HTR-8/SVneo (cell line): Measurements from ENCODE around the gene RND2.
"Not testable (repeated sequence)": the region's sequence is repeated elsewhere in the genome, so short reads cannot be mapped to it uniquely, and the experiment has no call there.

ENCODE experiments used
- DNase-seq: peaks from one replicate; pipeline ENCODE4 v3.0.0; 2011; ENCODE audit warnings: low spot score, mixed read lengths; ENCODE audit not compliant: insufficient read length
- FAIRE-seq: peaks from 2 replicates; lab custom pipeline; 2011; peaks lifted over from hg19 to GRCh38; lab: Jason Lieb, UNC

RND2 gene, protein sequence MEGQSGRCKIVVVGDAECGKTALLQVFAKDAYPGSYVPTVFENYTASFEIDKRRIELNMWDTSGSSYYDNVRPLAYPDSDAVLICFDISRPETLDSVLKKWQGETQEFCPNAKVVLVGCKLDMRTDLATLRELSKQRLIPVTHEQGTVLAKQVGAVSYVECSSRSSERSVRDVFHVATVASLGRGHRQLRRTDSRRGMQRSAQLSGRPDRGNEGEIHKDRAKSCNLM

DNA sequence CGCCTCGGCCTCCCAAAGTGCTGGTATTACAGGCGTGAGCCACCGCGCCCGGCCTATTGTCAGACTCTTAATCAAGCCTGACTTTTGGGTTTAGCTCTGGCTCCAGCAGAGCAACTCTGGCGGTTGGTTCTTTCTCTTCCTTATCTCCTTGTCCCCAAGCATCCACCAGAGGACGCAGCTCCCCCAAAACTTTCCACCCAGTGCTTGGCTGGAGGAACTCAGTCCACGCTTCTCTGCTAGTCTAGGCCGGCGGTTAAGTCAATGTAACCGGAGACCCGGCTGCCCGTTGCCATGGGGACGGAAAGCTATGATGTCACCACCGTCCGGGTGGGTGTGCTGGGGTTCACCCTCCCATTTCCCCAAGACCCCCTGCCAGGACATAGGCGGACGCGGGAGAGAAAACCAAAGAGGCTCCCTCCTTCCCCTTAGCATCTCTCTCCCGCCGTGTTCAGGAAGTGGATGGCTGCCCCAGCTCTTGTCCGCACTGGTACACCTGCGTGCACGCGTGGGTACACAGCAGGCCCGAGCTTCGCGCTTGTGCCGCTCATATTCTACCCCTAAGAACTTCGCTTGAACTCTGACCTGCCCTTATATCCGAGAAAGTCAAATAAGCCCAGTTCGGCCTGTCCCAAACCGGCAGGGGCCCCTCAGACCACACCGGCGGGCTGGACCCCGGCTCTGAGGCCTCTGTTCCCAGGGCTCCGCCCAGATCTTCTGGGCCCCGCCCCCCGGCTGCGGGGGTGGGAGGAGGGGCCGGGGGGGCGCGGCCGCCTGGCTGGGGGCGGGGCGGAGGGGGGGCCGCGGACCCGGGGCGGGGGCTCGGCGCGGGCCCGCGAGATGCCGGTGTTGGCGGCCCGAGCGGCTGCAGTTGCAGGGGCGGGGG, at the start of gene RND2:
RND2 (plus strand) TSS at position 825 of the 883 bp plus-strand sequence. CDS start 117 bp downstream, outside the sequence.
- DNase-seq (peak; percentile 99), FAIRE-seq (peak; percentile 94)

DNA sequence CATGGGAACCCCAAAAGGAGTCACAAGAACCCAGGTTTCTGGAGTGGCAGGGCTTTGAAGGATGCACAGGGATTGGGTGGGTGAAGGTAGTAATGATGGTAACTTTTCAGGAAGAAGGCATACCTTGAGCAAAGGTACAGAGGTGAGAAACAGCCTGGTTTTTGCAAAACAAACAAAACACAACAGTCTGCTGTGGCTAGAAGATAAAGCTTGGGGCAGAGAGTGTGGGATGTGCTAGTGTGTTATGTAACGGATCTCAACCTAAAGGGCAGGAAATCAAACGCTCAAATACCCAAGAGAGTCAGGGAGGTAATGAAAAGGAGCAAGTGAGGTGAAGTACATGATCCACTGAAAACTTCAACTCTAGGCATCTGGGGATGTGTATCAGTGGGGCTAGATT, 49.8 kb upstream of the RND2 start:
- no peak for FAIRE-seq

DNA sequence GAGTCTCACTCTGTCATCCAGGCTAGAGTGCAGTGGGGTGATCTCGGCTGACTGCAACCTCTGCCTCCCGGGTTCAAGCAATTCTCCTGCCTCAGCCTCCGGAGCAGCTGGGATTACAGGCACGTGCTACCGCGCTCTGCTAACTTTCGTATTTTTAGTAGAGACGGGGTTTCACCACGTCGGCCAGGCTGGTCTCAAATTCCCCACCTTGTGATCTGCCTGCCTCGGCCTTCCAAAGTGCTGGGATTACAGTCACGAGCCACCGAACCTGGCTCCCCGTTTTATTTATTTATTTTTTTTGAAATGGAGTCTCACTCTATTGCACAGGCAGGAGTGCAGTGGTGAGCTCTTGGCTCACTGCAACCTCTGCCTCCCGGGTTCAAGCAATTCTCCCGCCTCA, 49.3 kb upstream of the RND2 start:
- not testable (repeated sequence) for FAIRE-seq, DNase-seq

More for the DNA sequence above, 49.8 kb upstream of the RND2 start:
- no peak for DNase-seq

DNA sequence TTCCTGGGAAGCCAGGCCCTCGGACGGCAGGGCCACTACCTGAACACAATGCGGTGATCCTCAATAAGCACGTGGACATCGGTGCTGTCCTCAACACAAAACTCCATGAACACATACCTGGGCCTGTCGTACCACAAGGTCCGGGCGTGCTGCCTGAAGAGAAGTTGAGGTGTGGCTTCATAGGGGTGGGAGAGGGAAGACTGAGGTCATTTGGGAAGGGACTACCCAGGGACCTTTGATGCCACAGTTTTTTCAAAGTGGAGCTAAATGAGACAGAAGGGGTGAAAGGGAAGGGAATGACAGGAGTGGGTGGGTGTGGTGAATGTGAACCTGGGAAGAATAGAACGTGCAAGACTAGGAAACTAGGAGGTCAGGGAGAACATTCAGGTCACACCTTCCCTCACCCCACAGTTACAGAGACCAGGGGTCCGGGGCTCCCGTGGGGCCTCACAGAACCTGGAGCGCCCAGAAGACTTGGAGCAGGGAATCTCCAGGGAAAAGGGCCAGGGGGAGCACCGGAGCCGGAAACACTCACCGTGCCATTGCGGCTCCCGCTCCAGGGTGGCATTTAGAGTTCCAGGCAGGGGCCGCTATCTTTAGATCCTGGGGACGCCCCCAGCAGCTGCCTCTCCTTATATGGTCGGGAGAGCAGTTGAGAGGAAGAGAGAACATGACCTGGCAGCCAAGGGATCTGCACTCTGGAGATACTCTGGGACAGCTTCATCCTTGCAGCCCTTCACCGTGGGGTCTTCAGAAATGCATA, 45.3 kb upstream of the RND2 start, which contains the start of gene PTGES3L:
PTGES3L (minus strand) TSS at position 570 of the 763 bp plus-strand sequence; CDS start at position 543, 27 bp downstream.
- FAIRE-seq (peak; percentile 36), DNase-seq (peak; percentile 68)

DNA sequence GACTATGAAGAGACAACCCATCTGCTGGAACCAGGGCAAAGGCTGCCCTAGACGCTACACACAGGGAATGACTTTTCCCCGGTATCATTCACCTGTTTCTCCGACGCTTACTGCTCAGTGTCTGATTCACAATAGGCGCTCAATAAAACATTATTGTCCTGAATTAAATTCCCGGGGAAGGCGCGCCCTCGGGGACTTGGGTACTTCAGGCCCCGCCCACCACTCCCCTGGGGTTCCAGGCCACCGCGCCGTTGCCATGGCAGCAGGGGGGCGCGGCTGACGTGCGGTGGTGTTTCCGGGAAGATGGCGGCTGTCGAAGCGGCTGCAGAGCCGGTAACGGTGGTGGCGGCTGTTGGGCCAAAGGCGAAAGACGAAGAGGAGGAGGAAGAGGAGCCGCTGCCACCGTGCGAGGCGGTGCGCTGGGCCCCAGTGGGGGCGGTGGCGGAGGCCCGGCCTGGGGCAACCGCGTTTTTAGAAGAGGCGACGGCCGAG, 44.7 kb upstream of the RND2 start, which contains the start of gene RUNDC1:
RUNDC1 (plus strand) TSS at position 292 of the 492 bp plus-strand sequence; CDS start at position 304, 12 bp downstream.
- DNase-seq (peak; percentile 94), FAIRE-seq (peak; percentile 38)

DNA sequence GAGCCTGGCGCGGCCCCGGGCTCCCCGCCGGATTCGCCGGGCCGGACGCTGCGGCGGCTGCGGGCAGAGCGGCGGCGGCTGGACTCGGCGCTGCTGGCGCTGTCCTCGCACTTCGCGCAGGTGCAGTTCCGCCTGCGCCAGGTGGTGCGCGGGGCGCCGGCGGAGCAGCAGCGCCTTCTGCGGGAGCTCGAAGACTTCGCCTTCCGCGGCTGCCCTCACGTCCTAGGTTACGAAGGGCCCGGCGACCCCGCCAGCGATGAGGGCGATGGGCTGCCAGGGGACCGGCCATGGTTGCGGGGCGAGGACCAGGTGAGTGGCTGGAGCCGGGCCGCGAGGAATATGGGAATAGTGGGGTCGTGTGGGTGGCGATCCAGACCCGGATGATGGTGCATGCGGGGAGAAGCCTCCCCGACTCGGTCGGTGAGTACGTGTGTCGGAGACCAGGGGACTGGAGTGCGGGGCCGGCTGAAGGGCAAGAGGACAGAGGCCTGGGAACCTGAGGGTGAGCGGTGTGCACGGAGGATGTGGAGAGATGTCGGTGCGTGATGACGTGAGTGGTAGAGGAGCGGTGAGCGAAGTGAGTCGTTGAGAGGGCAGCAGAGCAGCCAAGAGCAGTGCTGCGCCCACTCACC, 44.1 kb upstream of the RND2 start:
- FAIRE-seq = peak; percentile 13

DNA sequence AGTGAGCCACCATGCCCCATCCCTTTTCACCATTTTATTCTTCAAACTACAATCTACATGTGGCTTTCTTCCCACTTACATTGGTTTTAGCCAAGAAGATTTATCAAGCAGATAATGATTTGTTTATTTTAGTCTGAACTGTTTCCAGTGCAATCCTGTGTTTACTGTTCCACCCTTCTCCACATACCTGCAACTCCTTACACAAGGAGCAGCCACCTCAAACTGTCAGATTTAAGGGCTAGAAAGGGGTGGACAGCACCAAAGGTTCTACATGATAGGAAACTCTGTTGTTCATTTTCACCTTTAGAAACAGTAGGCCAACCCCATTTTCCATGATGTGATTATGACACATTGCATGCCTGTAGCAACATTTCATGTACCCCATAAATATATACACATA, 42.8 kb upstream of the RND2 start:
- FAIRE-seq = no peak

More for the DNA sequence above, 44.1 kb upstream of the RND2 start:
- peak; percentile 63 for DNase-seq

DNA sequence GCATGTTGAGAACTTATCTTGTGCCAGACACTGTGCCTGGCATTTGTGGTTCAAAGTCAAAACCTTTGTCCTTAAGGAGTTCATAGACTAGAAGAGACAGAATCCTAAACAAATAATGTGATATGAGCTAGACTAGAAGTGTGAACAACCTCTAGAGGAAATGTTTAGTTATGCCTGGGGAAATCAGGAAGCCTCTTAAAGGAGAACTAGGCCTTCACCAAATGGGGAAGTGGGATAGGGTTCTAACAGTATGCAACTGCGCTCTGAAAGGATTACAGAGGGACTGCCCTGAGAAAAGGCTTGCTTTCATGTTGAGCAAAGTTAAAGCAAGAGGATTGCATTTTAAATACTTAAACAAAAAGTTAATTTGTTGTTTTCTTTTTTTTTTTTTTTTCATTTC, 39.8 kb upstream of the RND2 start:
- FAIRE-seq (no peak), DNase-seq (no peak)

More for the DNA sequence above, 42.8 kb upstream of the RND2 start:
- no peak for DNase-seq

DNA sequence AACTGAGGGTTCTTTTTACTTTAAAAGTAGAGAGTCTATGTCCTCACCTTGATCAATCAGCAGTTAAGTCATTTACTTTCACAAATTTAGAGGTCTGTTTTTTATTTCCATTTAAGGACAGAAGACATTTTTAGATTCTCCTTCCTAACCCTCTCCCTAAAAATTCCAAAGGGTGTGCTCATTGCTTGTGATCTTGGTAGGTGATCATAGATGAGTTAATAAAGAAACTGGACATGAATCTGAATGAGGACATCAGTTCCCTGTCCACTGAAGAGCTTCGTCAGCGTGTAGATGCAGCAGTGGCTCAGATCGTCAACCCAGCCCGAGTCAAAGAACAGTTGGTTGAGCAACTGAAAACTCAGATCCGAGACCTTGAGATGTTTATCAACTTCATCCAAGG, 35.9 kb upstream of the RND2 start:
- DNase-seq (no peak), FAIRE-seq (no peak)

DNA sequence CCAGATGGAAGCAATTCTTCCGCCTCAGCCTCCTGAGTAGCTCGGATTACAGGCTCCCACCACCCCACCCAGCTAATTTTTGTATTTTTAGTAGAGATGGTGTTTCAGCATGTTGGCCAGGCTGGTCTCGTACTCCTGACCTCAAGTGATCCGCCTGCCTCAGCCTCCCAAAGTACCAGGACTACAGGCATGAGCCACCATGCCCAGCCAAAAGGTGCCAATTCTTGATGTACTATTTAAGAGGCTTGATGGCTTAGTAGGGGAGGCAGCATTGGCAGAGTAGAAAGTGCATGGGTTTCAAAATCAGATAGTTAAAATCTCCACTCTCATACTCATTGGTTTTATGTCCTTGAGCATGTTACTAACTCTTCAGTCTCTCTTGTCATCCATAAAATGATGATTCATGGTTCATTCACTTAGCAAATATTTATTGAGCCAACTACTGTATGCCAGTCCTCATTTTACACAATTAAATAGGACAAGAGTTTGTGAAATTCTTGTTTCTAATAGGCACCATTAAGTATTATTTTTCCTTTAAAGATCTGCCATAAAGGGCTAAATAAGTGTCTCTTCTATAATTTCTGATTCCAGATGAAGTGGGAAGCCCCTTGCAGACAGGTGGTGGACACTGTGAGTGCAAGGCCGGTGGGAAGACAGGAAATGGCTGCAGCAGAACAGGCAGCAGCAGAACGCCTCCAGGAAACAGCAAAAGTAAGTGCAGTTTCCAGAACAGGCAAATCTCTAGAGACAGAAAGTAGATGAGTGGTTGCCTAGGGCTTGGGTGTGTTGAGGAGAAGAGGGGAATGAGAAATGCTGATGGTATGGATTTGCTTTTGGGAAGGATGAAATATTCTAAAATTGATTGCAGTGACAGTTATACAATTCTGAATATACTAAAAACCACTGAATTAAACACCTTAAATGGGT, 35.0 kb upstream of the RND2 start:
- peak; percentile 4 for FAIRE-seq
- no peak for DNase-seq

DNA sequence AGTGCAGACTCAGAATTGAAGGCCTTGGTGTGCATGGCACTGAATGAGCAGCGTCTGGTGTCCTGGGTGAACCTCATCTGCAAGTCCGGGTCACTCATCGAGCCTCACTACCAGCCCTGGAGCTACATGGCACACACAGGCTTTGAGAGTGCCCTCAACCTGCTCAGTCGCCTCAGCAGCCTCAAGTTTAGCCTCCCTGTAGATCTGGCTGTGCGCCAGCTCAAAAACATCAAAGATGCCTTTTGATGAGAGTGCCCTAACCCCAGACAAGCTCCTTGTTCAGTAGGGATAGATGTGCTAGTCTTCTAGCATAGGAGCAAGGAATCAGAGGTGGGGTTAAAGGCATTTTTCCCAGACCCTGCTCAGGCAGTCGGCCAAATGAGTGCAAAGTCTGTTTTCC, 33.6 kb upstream of the RND2 start:
- no peak for FAIRE-seq

DNA sequence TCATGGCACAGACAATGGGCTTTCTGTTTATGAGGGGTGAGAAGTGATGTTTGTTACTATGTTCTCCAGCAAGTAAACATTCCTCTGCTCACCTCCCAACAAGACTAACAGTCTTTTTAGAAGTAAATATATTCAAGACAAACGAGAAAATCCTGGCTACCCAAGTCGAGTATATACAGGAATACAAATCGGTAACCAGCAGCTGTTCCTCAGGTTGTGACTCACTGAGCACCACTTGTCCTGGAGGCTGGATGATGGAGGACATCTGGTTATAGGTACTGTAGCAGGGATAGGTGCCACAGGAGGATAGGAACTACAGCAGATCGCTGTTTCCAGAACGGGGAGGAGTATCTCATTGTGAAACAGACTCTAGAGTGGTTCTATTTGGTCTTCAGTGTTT, 32.2 kb upstream of the RND2 start:
- no peak for DNase-seq
- FAIRE-seq = peak; percentile 54

More for the DNA sequence above, 33.6 kb upstream of the RND2 start:
- DNase-seq = no peak

DNA sequence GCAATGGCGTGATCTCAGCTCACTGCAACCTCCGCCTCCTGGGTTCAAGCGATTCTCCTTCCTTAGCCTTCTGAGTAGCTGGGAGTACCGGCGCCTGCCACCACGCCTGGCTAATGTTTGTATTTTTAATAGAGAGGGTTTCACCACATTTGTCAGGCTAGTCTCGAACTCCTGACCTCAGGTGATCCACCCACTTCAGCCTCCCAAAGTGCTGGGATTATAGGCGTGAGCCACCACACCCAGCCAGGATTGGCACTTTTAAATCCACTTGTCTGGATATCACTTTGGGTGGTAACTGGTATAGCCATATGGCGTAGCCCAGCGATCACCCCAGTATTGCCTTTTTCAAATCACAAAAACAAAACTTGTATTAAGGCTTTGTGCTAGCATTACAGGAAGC, 31.1 kb upstream of the RND2 start:
- not testable (repeated sequence) for DNase-seq, FAIRE-seq

DNA sequence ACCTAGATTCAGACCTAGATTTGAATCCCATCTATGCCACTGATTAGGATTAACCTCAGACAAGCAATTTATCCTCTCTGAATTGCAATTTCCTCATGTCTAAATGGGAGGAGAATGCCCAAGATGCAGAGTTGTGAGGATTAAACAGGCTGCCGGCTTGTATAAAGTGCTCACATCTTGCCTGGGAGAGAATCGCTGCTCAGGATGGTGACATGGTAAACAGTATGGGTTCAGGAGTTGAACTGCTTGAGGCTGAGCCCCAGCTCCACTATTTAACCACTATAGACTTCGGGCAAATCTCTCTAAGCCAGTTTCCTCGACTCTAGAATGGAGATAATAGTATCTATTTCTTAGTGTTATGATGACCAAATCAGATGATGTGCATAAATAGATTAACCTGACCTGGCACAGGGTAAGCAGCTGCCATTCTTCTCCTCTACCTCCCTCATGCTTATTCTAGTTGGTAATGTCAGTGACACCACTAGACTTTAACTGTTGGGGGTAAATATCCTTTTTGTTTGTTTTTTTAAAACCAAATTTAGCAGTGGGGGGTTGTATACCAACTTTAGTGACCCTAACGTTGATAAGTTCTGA, 27.5 kb upstream of the RND2 start:
- FAIRE-seq (no peak), DNase-seq (no peak)

DNA sequence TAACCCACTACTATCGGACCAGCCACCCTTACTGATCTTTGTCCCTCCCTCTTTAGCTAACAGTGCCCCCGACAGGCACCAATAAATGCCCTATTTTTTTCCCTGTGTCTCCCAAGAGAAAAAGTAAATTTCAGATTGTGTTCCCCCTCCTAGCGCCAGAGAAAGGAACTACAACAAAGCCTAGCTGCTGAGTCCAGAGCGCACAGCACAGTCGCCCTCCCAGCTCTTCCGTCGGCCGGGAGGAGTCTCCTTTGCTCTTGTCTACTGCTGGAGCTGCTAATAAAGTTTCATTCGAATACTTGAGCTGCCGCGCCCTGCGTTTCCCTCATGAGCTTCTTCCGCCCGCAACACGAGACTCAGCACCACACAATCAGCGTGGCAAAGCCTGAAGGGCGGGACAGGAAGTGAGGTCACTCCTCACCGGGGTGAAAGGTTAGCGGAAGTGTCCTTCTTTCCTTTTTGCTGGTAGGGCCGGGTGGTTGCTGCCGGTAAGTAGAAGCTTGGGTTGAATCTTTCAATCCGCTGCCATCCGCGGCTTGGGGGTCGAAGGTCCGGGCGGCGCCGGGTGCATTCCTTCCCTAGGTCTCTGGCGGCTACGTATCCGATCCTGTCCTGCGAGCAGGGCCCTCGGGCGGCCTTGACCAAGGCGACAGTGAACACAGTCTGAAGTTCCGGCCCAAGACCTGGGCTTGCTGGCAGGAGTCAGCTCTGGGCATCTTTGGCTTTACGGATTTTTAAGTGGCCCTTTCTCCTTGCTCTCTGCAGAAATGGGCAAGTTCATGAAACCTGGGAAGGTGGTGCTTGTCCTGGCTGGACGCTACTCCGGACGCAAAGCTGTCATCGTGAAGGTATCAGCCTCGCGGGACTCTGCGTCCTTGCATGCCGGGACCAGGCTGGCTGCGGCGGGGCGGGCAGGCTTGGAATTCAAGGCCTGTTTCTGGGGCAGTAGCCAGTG, 26.8 kb upstream of the RND2 start, which contains the start of gene RPL27:
RPL27 (plus strand) TSS at position 436 of the 955 bp plus-strand sequence; CDS start at position 768, 332 bp downstream.
- DNase-seq (peak; percentile 98), FAIRE-seq (peak; percentile 98)

DNA sequence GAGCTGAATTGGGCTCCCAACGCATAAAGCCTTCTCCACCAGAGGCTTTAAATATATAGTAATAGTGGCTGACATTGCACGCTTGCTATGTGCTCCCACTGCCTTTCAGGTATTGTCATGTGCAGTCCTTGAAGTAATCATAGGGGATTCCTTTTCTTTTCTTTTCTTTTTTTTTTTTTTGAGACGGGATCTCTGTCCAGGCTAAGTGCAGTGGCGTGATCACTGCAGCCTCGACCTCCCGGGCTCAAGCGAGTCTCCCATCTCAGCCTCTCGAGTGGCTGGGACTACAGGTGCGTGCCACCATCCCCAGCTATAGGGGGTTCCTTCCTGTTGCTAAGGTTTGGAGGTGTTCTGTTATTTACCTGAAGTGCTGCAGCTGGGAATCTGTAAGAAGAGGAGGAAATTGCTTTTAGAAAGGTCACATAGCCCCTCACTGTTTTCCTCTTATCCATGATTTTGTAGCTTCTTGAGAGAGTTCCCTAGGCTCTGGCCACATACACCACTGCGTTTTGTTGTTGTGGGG, 26.0 kb upstream of the RND2 start:
- FAIRE-seq (no peak), DNase-seq (no peak)

DNA sequence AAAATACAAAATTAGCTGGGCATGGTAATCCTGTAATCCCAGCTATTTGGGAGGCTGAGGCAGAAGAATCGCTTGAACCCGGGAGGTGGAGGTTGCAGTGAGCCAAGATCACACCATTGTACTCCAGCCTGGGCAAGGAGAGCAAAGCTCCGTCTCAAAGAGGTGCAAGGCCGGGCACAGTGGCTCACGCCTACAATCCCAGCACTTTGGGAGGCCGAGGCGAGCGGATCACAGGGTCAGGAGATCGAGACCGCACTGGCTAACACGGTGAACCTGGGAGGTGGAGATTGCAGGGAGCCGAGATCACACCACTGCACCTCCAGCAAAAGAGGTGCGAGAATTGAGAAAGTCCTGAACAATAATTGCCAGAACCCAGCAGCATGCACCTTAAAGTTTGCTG, 24.1 kb upstream of the RND2 start:
- DNase-seq, FAIRE-seq: not testable (repeated sequence)
